Measurements from ENCODE around the gene DCC.

- TF ChIP-seq CTCF (IDR thresholded peaks at IDR 0.05) (no peak), POLR2AphosphoS5 (IDR thresholded peaks at IDR 0.05) (no peak), POLR2A (IDR thresholded peaks at IDR 0.05) (no peak), EP300 (IDR thresholded peaks at IDR 0.05; ENCODE audit: low read depth) (no peak)
These were observed 5.7 kb upstream of the DCC start for GRCh38 chr18:52334307-52334706.

Data from transverse colon (tissue), 4 donors.